GM04504 (cell line): ENCODE results near the gene CAMK2A.

Experiments used
- DNase-seq: peaks from one replicate; pipeline ENCODE4 v3.0.0-alpha.2; 2012; ENCODE audit warnings: low read depth

The CAMK2A gene

GRCh38 chr5:150209099-150209635 lies 80.4 kb downstream of the CAMK2A start:
- no peak for DNase-seq

GRCh38 chr5:150208187-150209098 lies 81.1 kb downstream of the CAMK2A start:
- no peak for DNase-seq

- DNase-seq = no peak
Measured at GRCh38 chr5:150206779-150207115, 82.8 kb downstream of the CAMK2A start.

GRCh38 chr5:150206098-150206778 lies 83.3 kb downstream of the CAMK2A start:
- DNase-seq = no peak

GRCh38 chr5:150204590-150204960 lies 85.0 kb downstream of the CAMK2A start:
- no peak for DNase-seq

- DNase-seq = no peak
Measured at GRCh38 chr5:150203832-150204589, 85.6 kb downstream of the CAMK2A start.

GRCh38 chr5:150202501-150202900 lies 87.1 kb downstream of the CAMK2A start:
- no peak for DNase-seq

GRCh38 chr5:150197476-150197875 lies 92.1 kb downstream of the CAMK2A start:
- DNase-seq = no peak

- DNase-seq = no peak
Measured at GRCh38 chr5:150196986-150197385, 92.6 kb downstream of the CAMK2A start.

GRCh38 chr5:150196514-150196913 lies 93.1 kb downstream of the CAMK2A start:
- no peak for DNase-seq

GRCh38 chr5:150195736-150196485 lies 93.7 kb downstream of the CAMK2A start:
- no peak for DNase-seq

- no peak for DNase-seq
Measured at GRCh38 chr5:150192462-150192861, 97.1 kb downstream of the CAMK2A start.

- DNase-seq = no peak
Measured at GRCh38 chr5:150190987-150191386, 98.6 kb downstream of the CAMK2A start.

- no peak for DNase-seq
Measured at GRCh38 chr5:150190503-150190979, 99.0 kb downstream of the CAMK2A start.

- no peak for DNase-seq
Measured at GRCh38 chr5:150189728-150190502, 99.7 kb downstream of the CAMK2A start, which contains the start of gene SLC6A7. Gene SLC6A7, plus strand, starts transcription at chr5:150190062. Its CDS starts 266 bp downstream, at chr5:150190328.

GRCh38 chr5:150189326-150189725 lies 100.2 kb downstream of the CAMK2A start:
- no peak for DNase-seq

- DNase-seq = no peak
Measured at GRCh38 chr5:150188146-150188842, 101.3 kb downstream of the CAMK2A start.

- no peak for DNase-seq
Measured at GRCh38 chr5:150186897-150187296, 102.7 kb downstream of the CAMK2A start.

- DNase-seq = no peak
Measured at GRCh38 chr5:150186137-150186536, 103.4 kb downstream of the CAMK2A start.
